Neural cell (in vitro differentiated cells): ENCODE measurements around the gene FMN2. TPM values are rescaled to one million over a fixed set of nuclear protein-coding genes. Genes with fewer than 3 reads are reported as not detected.
A peak's percentile ranks its signal among the peaks of the same experiment; 100 is the strongest.

ENCODE experiments used
- H2AFZ ChIP-seq: fragments of 200-600, 300-800 bp; sonication (generic), shearing (Covaris generic); 2 replicates; pipeline ENCODE4 v1.6.0; 2014; ENCODE audit warnings: low read depth, mild to moderate bottlenecking, antibody characterized with exemption, low read length, moderate library complexity
- H3F3A ChIP-seq: fragments of 200-600 bp; shearing (Covaris generic); 2 replicates; pipeline ENCODE4 v1.6.1; 2016; ENCODE audit warnings: mild to moderate bottlenecking, moderate library complexity, mixed read lengths, antibody characterized with exemption, low read length; ENCODE audit not compliant: insufficient read depth, poor library complexity, severe bottlenecking
- H3K27ac ChIP-seq: fragments of 200-600, 300-800 bp; sonication (generic), shearing (Covaris generic); 2 replicates; pipeline ENCODE4 v1.5.1; 2014; ENCODE audit warnings: mild to moderate bottlenecking, low read length, moderate library complexity
- H3K27me3 ChIP-seq: fragments of 300-800, 200-600 bp; sonication (generic), shearing (Covaris generic); 2 replicates; pipeline ENCODE4 v1.6.0; 2014; ENCODE audit warnings: mild to moderate bottlenecking, low read depth, low read length, moderate library complexity; ENCODE audit not compliant: insufficient read depth
- H3K36me3 ChIP-seq: fragments of 300-800, 200-600 bp; sonication (generic), shearing (Covaris generic); 2 replicates; pipeline ENCODE4 v1.5.1; 2014; ENCODE audit warnings: mild to moderate bottlenecking, antibody characterized with exemption, low read length, moderate library complexity; ENCODE audit not compliant: insufficient read depth
- H3K4me2 ChIP-seq: fragments of 300-800, 200-600 bp; sonication (generic), shearing (Covaris generic); 2 replicates; pipeline ENCODE4 v1.6.0; 2014; ENCODE audit warnings: mild to moderate bottlenecking, low read length
- H3K4me3 ChIP-seq: fragments of 300-800, 200-600 bp; sonication (generic), shearing (Covaris generic); 2 replicates; pipeline ENCODE4 v1.5.1; 2014; ENCODE audit warnings: mild to moderate bottlenecking, low read length, moderate library complexity
- H3K79me2 ChIP-seq: fragments of 200-600 bp; shearing (Covaris generic); replicated peaks from 2 replicates; pipeline ENCODE4 v1.6.0; 2014; ENCODE audit warnings: mild to moderate bottlenecking, low read length, moderate library complexity; ENCODE audit not compliant: insufficient read depth
- H3K9ac ChIP-seq: fragments of 300-800, 200-600 bp; sonication (generic), shearing (Covaris generic); 2 replicates; pipeline ENCODE4 v1.6.1; 2016; ENCODE audit warnings: mild to moderate bottlenecking, low read length, mixed read lengths
- H3K9me2 ChIP-seq: fragments of 200-600 bp; shearing (Covaris generic); 2 replicates; pipeline ENCODE4 v1.6.1; 2016; ENCODE audit warnings: mild to moderate bottlenecking, low read length, mixed read lengths; ENCODE audit not compliant: insufficient read depth
- H3K9me3 ChIP-seq: fragments of 200-600, 300-800 bp; sonication (generic), shearing (Covaris generic); 2 replicates; pipeline ENCODE4 v1.6.1; 2016; ENCODE audit warnings: mild to moderate bottlenecking, mixed run types, low read length, moderate library complexity, mixed read lengths
- H4K20me1 ChIP-seq: fragments of 200-600 bp; shearing (Covaris generic); 2 replicates; pipeline ENCODE4 v1.6.1; 2016; ENCODE audit warnings: mild to moderate bottlenecking, mixed run types; ENCODE audit not compliant: insufficient read depth
- CTCF ChIP-seq: fragments of 450-650 bp; IDR thresholded peaks from 2 replicates; pipeline ENCODE4 v1.5.1; 2014; ENCODE audit warnings: antibody characterized with exemption, mild to moderate bottlenecking, moderate library complexity; ENCODE audit not compliant: poor library complexity, severe bottlenecking
- EP300 ChIP-seq: fragments of 450-650 bp; conservative IDR thresholded peaks from 2 replicates; pipeline ENCODE4 v1.6.1; 2014; ENCODE audit warnings: antibody characterized with exemption, mild to moderate bottlenecking, moderate library complexity; ENCODE audit not compliant: poor library complexity, severe bottlenecking
- EZH2 ChIP-seq: fragments of 200-600, 300-800 bp; shearing (Covaris generic), sonication (generic); IDR thresholded peaks from 2 replicates; pipeline ENCODE4 v1.6.1; 2014; ENCODE audit warnings: antibody characterized with exemption, low read length, borderline replicate concordance, mild to moderate bottlenecking; ENCODE audit not compliant: insufficient read depth, poor library complexity, severe bottlenecking
- MXI1 ChIP-seq: fragments of 450-650 bp; conservative IDR thresholded peaks from 2 replicates; pipeline ENCODE4 v1.6.1; 2014; ENCODE audit warnings: antibody characterized with exemption, mild to moderate bottlenecking; ENCODE audit not compliant: poor library complexity, severe bottlenecking
- POLR2AphosphoS5 ChIP-seq: IDR thresholded peaks from 2 replicates; pipeline ENCODE4 v1.6.1; 2012
- RAD21 ChIP-seq: fragments of 450-650 bp; conservative IDR thresholded peaks from 2 replicates; pipeline ENCODE4 v1.6.1; 2014; ENCODE audit warnings: antibody characterized with exemption, mild to moderate bottlenecking, moderate library complexity
- REST ChIP-seq: IDR thresholded peaks from 2 replicates; pipeline ENCODE4 v1.6.1; 2012; ENCODE audit warnings: borderline replicate concordance
- SMC3 ChIP-seq: fragments of 450-650 bp; conservative IDR thresholded peaks from 2 replicates; pipeline ENCODE4 v1.6.1; 2014; ENCODE audit warnings: antibody characterized with exemption, mild to moderate bottlenecking, moderate library complexity; ENCODE audit not compliant: poor library complexity
- TAF1 ChIP-seq: IDR thresholded peaks from 2 replicates; pipeline ENCODE4 v1.6.1; 2012; ENCODE audit warnings: low read depth
- polyA plus RNA-seq: library from polyadenylated mRNA; depleted of rRNA; stranded (reverse); fragments of >200 nt; gene quantifications from 2 replicates; pipeline ENCODE4 v1.2.3, GENCODE V29; 2014

Gene FMN2
- polyA plus RNA-seq, 1 donor from 2014 or later, result 23.9 TPM

- no peaks in the 10 kb centered on the region for H3F3A ChIP-seq
- no peaks in the 10 kb centered on the region for H4K20me1 ChIP-seq
- H3K27me3 ChIP-seq, result no peaks in the 10 kb centered on the region
- no peaks in the 10 kb centered on the region for H3K9me2 ChIP-seq
- H3K9me3 ChIP-seq, result no peaks in the 10 kb centered on the region
- H3K36me3 ChIP-seq, result no peaks in the 10 kb centered on the region
- H3K4me3 ChIP-seq, result no peak overlapping the region
- no peak overlapping the region for H3K27ac ChIP-seq
- TF ChIP-seq SMC3, result no peak
- no peak for TF ChIP-seq RAD21
- no peak for TF ChIP-seq TAF1
- no peak for TF ChIP-seq EZH2
- no peak for TF ChIP-seq REST
- no peak for TF ChIP-seq MXI1
- TF ChIP-seq EP300, result no peak
- TF ChIP-seq CTCF, result no peak
- H3K4me2 ChIP-seq, result no peak overlapping the region
- H3K79me2 ChIP-seq, result no peaks in the 10 kb centered on the region
- no peak overlapping the region for H3K9ac ChIP-seq
- H2AFZ ChIP-seq, result no peak overlapping the region
These were observed 424.4 kb downstream of the FMN2 start for GRCh38 chr1:240516069-240516468.

DNA sequence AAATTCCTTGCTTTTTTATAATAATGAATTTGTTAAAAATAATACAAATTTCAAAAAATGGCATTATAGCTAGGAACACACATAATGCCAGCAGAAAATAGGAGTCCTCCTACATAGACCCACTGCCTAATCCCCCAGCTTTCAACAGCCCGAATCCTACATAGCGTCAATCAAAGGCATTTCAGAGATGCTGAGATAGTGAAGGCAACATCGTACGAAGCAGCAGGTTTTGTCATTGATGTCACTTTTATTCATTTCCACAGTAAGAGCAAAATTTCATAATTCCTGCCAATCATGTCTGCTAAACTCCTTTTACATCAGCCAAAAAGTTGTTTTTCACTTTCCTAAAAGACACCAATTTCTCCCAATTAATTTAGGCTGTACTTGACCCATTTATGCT lies 426.2 kb downstream of the FMN2 start:
- Histone ChIP-seq H3K79me2 (no peaks in the 10 kb centered on the region), H3K9me2 (no peaks in the 10 kb centered on the region), H3K9ac (no peak overlapping the region), H3K4me2 (no peak overlapping the region), H3K27me3 (no peaks in the 10 kb centered on the region), H3K27ac (no peak overlapping the region), H2AFZ (no peak overlapping the region), H3F3A (no peaks in the 10 kb centered on the region), H3K9me3 (no peaks in the 10 kb centered on the region), H3K36me3 (no peaks in the 10 kb centered on the region), H3K4me3 (no peak overlapping the region), H4K20me1 (no peaks in the 10 kb centered on the region)
- TF ChIP-seq RAD21 (no peak), EP300 (peak; percentile 33), REST (no peak), TAF1 (no peak), EZH2 (no peak), POLR2AphosphoS5 (peak; percentile 46)
